Transverse colon (tissue), 4 donors: Measurements from ENCODE around the gene STYXL2. TPM values are rescaled to one million over a fixed set of nuclear protein-coding genes. Genes with fewer than 3 reads are reported as not detected.

Experiments
- DNase-seq: peaks from one replicate; pipeline ENCODE4 v3.0.0-alpha.2; 2019
- H3K27ac ChIP-seq, 4 donors: fragments of 200-600 bp; sonication (generic); 2 replicates each; pipeline ENCODE4 v1.5.1; 2016 to 2018; ENCODE audit warnings: inconsistent platforms in 4 of 4
- H3K27me3 ChIP-seq: fragments of 200-600 bp; sonication (generic); 2 replicates; pipeline ENCODE4 v1.5.1; 2017; ENCODE audit warnings: inconsistent platforms
- H3K36me3 ChIP-seq, 4 donors: fragments of 200-600 bp; sonication (generic); 2 replicates each; pipeline ENCODE4 v1.5.1; 2017 to 2019; ENCODE audit warnings: inconsistent platforms in 4 of 4
- H3K4me1 ChIP-seq, 4 donors: fragments of 200-600 bp; sonication (generic); 2 replicates each; pipeline ENCODE4 v1.5.1; 2017 to 2020; ENCODE audit warnings: inconsistent platforms in 4 of 4
- H3K4me3 ChIP-seq, 4 donors: fragments of 200-600 bp; sonication (generic); 1 replicate in 1 of 4; 2 replicates in 3 of 4; pipeline versions ENCODE4 v1.5.1 to v1.6.1; 2017 to 2019; ENCODE audit warnings: inconsistent platforms in 4 of 4
- H3K9me3 ChIP-seq, 2 donors: fragments of 200-600 bp; sonication (generic); 2 replicates each; pipeline ENCODE4 v1.5.1; 2017 to 2019; ENCODE audit warnings: inconsistent platforms in 2 of 2
- CTCF ChIP-seq, 5 experiments: fragments of 200-600 bp in 3 of 5; fragments of 450-650 bp in 2 of 5; sonication (generic) in 3 of 5; IDR thresholded peaks; 1 replicate in 2 of 5; 2 replicates in 3 of 5; pipeline ENCODE4 v1.5.1; 2016 to 2017; ENCODE audit warnings: antibody characterized with exemption in 5 of 5, inconsistent platforms in 3 of 5, mild to moderate bottlenecking in 2 of 5, moderate library complexity in 1 of 5
- EP300 ChIP-seq: sonication (generic); formaldehyde crosslinking; IDR thresholded peaks from one replicate; pipeline ENCODE4 v1.6.1; 2017; ENCODE audit warnings: antibody characterized with exemption, low read depth
- POLR2A ChIP-seq: fragments of 450-650 bp; IDR thresholded peaks from one replicate; pipeline ENCODE4 v1.6.1; 2016; ENCODE audit warnings: antibody characterized with exemption, mild to moderate bottlenecking, moderate library complexity
- POLR2AphosphoS5 ChIP-seq, 3 donors: sonication (generic); formaldehyde crosslinking; IDR thresholded peaks; one replicate each; pipeline ENCODE4 v1.6.1; 2016; ENCODE audit warnings: antibody characterized with exemption in 3 of 3
- WGBS, 2 donors: methylation state at CpG; one replicate each; pipeline ENCODE4 v1.1.5; 2018; ENCODE audit warnings: low coverage in 1 of 2; 5-methylcytosine and 5-hydroxymethylcytosine counted together
- in situ Hi-C, 4 donors: fragments of 200-750 bp; cut with MboI; loops; one replicate each; pipeline versions ENCODE4 v1.15.0 to v1.15.1; 2017; ENCODE audit warnings: low sequenced_read_pairs in 3 of 4, low pct_ligation_motif_present in 1 of 4, low pct_unique_long_range_greater_than_20kb in 1 of 4
- intact Hi-C: fragments of 100-400 bp; cut with DNase I; formaldehyde crosslinking; loops from one replicate; pipeline ENCODE4 v1.15.1; 2023; ENCODE audit warnings: low total_unique reads
- total RNA-seq, 4 donors: library from RNA; depleted of rRNA; stranded (reverse); fragments of >200 nt; gene quantifications; one replicate each; pipeline ENCODE4 v1.1.0, GENCODE V29; 2016

STYXL2 gene
- total RNA-seq, 4 donors from 2014 or later = 0.16 to 0.41 TPM; not detected in 2

- Histone ChIP-seq H3K27ac (no peak overlapping the region), H3K36me3 (no peaks in the 10 kb centered on the region), H3K4me1 (peaks cover 0 to 14% (median 8%) of the 10 kb centered on the region in 4 donors), H3K27me3 (no peaks in the 10 kb centered on the region), H3K9me3 (no peaks in the 10 kb centered on the region), H3K4me3 (no peak overlapping the region)
- in situ Hi-C loops (loop anchor here (5.0 to 25.0 kb wide), 7 partner anchors 148 to 477 kb away; no protein-coding TSS in a partner anchor), intact Hi-C loops (loop anchor here (10.0 kb wide), 1 partner anchor 474 kb away; no protein-coding TSS in a partner anchor)
- WGBS, 2 donors = 73 to 76% methylated on average over 2 to 10 of the region's 10 CpGs
- TF ChIP-seq POLR2AphosphoS5 (IDR thresholded peaks at IDR 0.05) (no peak), CTCF (IDR thresholded peaks at IDR 0.05) (peak in 2 of 5 experiments; percentile 5 to 9)
- DNase-seq = no peak
Measured at GRCh38 chr1:167060141-167061072, 33.5 kb upstream of the STYXL2 start.

- intact Hi-C loops = loop anchor here (10.0 kb wide), 1 partner anchor 474 kb away; no protein-coding TSS in a partner anchor
- no peak for DNase-seq
- WGBS, 2 donors = 90 to 100% methylated on average over 3 of the region's 3 CpGs
- Histone ChIP-seq H3K9me3 (no peaks in the 10 kb centered on the region), H3K4me1 (peaks cover 0 to 19% (median 10%) of the 10 kb centered on the region in 4 donors), H3K27me3 (no peaks in the 10 kb centered on the region), H3K36me3 (no peaks in the 10 kb centered on the region), H3K27ac (no peak overlapping the region), H3K4me3 (no peak overlapping the region)
- in situ Hi-C loops = loop anchor here (5.0 to 25.0 kb wide), 7 partner anchors 149 to 476 kb away; no protein-coding TSS in a partner anchor
- TF ChIP-seq POLR2A = no peak
- no peak for TF ChIP-seq EP300
- TF ChIP-seq CTCF (IDR thresholded peaks at IDR 0.05) = no peak
- no peak for TF ChIP-seq POLR2AphosphoS5 (IDR thresholded peaks at IDR 0.05)
Measured at GRCh38 chr1:167061073-167061464, 32.8 kb upstream of the STYXL2 start.

GRCh38 chr1:167064621-167065020 lies 29.3 kb upstream of the STYXL2 start:
- no peaks in the 10 kb centered on the region for H3K9me3 ChIP-seq
- no peaks in the 10 kb centered on the region for H3K36me3 ChIP-seq
- H3K4me1 ChIP-seq = peaks cover 0 to 25% (median 17%) of the 10 kb centered on the region in 4 donors
- intact Hi-C loops = loop anchor here (5.0 to 10.0 kb wide), 2 partner anchors 378 to 470 kb away; no protein-coding TSS in a partner anchor
- in situ Hi-C loops = loop anchor here (5.0 to 25.0 kb wide), 9 partner anchors 58 to 473 kb away; no protein-coding TSS in a partner anchor
- no peak overlapping the region for H3K4me3 ChIP-seq
- H3K27me3 ChIP-seq = no peaks in the 10 kb centered on the region
- H3K27ac ChIP-seq = peak overlapping the region; percentile 64 to 80 (median 73)
- DNase-seq = no peak
- WGBS, 2 donors = 79% methylated on average over 9 of the region's 9 CpGs; no CpG with 5 or more reads in 1 of the 2 donors
- no peak for TF ChIP-seq CTCF (IDR thresholded peaks at IDR 0.05)
- TF ChIP-seq POLR2AphosphoS5 (IDR thresholded peaks at IDR 0.05) = no peak
- no peak for TF ChIP-seq EP300
- no peak for TF ChIP-seq POLR2A

GRCh38 chr1:167065471-167065870 lies 28.4 kb upstream of the STYXL2 start:
- Histone ChIP-seq H3K36me3 (no peaks in the 10 kb centered on the region), H3K4me1 (peaks cover 0 to 25% (median 17%) of the 10 kb centered on the region in 4 donors), H3K27me3 (no peaks in the 10 kb centered on the region), H3K27ac (peak overlapping the region; percentile 69 to 80 (median 76)), H3K4me3 (no peak overlapping the region), H3K9me3 (no peaks in the 10 kb centered on the region)
- TF ChIP-seq POLR2A (no peak), POLR2AphosphoS5 (IDR thresholded peaks at IDR 0.05) (peak in 2 of 3 donors; percentile 32 to 33), CTCF (IDR thresholded peaks at IDR 0.05) (no peak)
- WGBS, 2 donors = 39% methylated on average over 8 of the region's 8 CpGs; no CpG with 5 or more reads in 1 of the 2 donors
- intact Hi-C loops (loop anchor here (5.0 to 10.0 kb wide), 2 partner anchors 377 to 469 kb away; no protein-coding TSS in a partner anchor), in situ Hi-C loops (loop anchor here (5.0 to 25.0 kb wide), 8 partner anchors 57 to 472 kb away; no protein-coding TSS in a partner anchor)
- DNase-seq = peak; percentile 80
